ENCODE data around the gene UPK3BL2.
"Not testable (repeated sequence)": the region's sequence is repeated elsewhere in the genome, so short reads cannot be mapped to it uniquely, and the experiment has no call there.

The UPK3BL2 gene

DNA sequence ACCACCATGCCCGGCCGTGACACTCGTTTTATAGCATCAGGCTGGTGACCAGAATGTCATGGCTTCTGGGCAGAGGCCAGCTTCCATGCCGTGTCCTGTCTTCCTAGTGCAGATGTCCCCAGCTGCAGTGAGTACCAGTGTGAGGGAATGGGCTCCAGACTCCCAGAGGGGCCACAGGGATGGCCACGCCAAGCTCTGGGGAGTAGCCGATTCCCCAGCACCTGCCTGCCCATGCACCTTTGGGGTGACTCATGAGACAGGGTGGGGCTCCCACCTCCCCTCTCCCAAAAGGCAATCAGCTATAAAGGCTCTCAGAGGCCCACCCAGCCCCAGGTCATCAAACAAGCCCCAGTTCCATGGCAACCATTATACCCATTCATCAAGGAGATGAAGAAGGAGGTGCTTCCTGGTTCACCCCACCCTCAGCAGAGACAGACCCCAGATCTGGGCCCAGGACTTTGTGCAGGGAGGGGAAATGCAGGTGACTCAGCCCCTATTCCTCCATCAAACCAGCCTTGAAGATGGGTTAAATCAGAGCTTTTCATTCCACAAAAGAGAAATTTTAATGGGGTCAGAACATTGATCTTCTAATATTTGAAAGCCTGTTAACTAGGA is 7.4 kb upstream of the UPK3BL2 start, which contains the start of gene SPDYE2:
SPDYE2 (plus strand) TSS at position 419 of the 615 bp plus-strand sequence. CDS start 2,030 bp downstream, outside the sequence.
- not testable (repeated sequence) for H3K36me3 ChIP-seq (ENCODE audit: control insufficient read depth in 1 of 2, insufficient read depth in 2 of 2, low read length in 2 of 2); H3K9me3 ChIP-seq (ENCODE audit: control insufficient read depth in 1 of 2, low read length in 2 of 2); H3K4me1 ChIP-seq (ENCODE audit: control insufficient read depth in 1 of 2, insufficient read depth in 2 of 2, low read length in 2 of 2); H3K27ac ChIP-seq (ENCODE audit: low read length); H3K4me3 ChIP-seq (ENCODE audit: low read depth in 1 of 2, low read length in 2 of 2); H3K27me3 ChIP-seq (ENCODE audit: low read depth, low read length)

DNA sequence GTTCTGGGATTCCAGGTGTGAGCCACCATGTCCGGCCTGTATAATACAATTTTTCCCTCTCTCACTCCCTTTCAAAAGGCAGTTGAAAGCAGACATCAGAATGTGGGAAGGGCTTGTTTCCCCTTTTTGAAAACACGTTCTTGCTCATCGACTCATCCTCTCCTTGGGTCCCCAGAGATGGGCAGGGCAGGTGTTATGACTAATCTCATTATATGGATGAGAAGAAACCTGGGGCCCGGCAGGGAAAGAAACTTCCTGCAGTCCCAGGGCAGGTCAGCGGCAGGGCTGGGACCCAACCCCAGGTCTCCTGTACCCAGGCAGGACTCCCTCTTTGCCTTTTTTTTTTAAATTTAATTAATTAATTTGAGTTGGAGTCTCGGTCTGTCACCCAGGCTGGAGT is 2.9 kb upstream of the UPK3BL2 start:
- not testable (repeated sequence) for H3K27me3 ChIP-seq (ENCODE audit: low read depth, low read length); H3K4me3 ChIP-seq (ENCODE audit: low read depth in 1 of 2, low read length in 2 of 2); H3K9me3 ChIP-seq (ENCODE audit: control insufficient read depth in 1 of 2, low read length in 2 of 2); H3K36me3 ChIP-seq (ENCODE audit: control insufficient read depth in 1 of 2, insufficient read depth in 2 of 2, low read length in 2 of 2); H3K4me1 ChIP-seq (ENCODE audit: control insufficient read depth in 1 of 2, insufficient read depth in 2 of 2, low read length in 2 of 2); H3K27ac ChIP-seq (ENCODE audit: low read length)

DNA sequence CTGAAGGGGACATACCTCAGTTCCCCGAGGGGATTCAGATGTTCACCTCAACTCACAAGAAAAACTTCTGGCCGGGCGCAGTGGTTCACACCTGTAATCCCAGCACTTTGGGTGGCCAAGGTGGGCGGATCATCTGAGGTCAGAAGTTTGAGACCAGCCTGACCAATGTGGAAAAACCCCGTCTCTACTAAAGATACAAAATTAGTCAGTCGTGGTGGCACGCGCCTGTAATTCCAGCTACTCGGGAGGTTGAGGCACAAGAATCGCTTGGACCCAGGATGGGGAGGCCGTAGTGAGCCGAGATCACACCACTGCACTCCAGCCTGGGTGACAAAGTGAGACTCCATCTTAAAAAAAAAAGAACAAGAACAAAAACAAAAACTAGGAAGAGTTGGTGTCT is 1.8 kb upstream of the UPK3BL2 start:
- not testable (repeated sequence) for H3K27ac ChIP-seq (ENCODE audit: low read length); H3K4me1 ChIP-seq (ENCODE audit: control insufficient read depth in 1 of 2, insufficient read depth in 2 of 2, low read length in 2 of 2); H3K4me3 ChIP-seq (ENCODE audit: low read depth in 1 of 2, low read length in 2 of 2); H3K9me3 ChIP-seq (ENCODE audit: control insufficient read depth in 1 of 2, low read length in 2 of 2); H3K27me3 ChIP-seq (ENCODE audit: low read depth, low read length); H3K36me3 ChIP-seq (ENCODE audit: control insufficient read depth in 1 of 2, insufficient read depth in 2 of 2, low read length in 2 of 2)

DNA sequence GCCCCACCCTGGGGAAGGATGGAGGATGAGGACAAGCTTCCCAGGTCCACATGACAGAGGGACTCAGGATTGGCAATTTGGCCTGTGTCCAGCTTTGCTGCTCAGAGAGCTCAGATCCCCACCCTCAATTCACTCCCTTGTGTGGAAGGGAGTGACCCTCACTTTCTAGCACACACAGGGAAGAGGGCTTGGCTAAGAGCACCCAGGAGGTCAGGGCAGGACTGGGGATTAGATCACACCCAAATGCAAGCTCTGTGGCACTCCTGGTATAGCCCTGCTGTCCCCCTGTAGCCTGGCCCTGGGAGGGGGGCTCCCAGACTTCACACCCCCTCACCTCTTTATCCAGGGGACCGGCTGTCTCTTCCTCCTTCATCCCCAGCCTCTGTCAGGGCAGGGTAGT is 876 bp upstream of the UPK3BL2 start:
- H3K4me3 ChIP-seq (ENCODE audit: low read depth in 1 of 2, low read length in 2 of 2); H3K27ac ChIP-seq (ENCODE audit: low read length); H3K9me3 ChIP-seq (ENCODE audit: control insufficient read depth in 1 of 2, low read length in 2 of 2); H3K36me3 ChIP-seq (ENCODE audit: control insufficient read depth in 1 of 2, insufficient read depth in 2 of 2, low read length in 2 of 2); H3K27me3 ChIP-seq (ENCODE audit: low read depth, low read length); H3K4me1 ChIP-seq (ENCODE audit: control insufficient read depth in 1 of 2, insufficient read depth in 2 of 2, low read length in 2 of 2): not testable (repeated sequence)

DNA sequence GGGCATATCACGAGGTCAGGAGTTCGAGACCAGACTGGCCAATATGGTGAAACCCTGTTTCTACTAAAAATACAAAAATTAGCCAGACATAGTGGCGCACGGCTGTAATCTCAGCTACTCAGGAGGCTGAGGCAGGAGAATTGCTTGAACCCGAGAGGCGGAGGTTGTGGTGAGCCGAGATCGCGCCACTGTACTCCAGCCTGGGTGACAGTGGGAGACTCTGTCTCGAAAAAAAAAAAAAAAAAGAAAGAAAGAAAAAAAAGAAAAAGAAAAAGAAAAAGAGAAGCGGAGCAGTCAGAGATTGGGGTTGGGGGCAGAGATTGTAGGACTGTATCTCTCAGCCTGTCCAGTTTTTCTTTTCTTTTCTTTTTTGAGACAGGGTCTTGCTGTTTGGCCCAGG is 725 bp downstream of the UPK3BL2 start:
- H3K4me3 ChIP-seq (ENCODE audit: low read depth in 1 of 2, low read length in 2 of 2); H3K36me3 ChIP-seq (ENCODE audit: control insufficient read depth in 1 of 2, insufficient read depth in 2 of 2, low read length in 2 of 2); H3K4me1 ChIP-seq (ENCODE audit: control insufficient read depth in 1 of 2, insufficient read depth in 2 of 2, low read length in 2 of 2); H3K27me3 ChIP-seq (ENCODE audit: low read depth, low read length); H3K27ac ChIP-seq (ENCODE audit: low read length); H3K9me3 ChIP-seq (ENCODE audit: control insufficient read depth in 1 of 2, low read length in 2 of 2): not testable (repeated sequence)

DNA sequence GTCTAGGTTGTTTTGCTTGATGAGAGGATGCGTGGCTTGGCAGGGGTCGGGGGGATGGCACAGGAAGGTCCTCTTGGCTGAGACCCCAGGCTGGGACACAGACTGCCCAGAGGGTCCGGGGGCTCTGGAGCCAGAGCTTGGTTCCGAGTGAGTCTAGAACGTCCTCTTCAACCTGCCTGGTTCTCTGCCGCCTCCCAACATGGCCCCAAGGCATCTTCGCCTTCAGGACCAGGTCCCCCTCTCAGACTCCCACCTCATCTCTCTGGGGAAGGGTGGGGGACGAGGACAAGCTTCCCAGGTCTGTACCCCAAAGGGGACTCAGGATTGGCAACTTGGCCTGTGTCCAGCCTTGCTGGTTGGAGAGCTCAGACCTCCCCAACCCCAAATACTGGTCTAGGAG is 1.4 kb downstream of the UPK3BL2 start:
- H3K36me3 ChIP-seq (ENCODE audit: control insufficient read depth in 1 of 2, insufficient read depth in 2 of 2, low read length in 2 of 2); H3K27me3 ChIP-seq (ENCODE audit: low read depth, low read length); H3K9me3 ChIP-seq (ENCODE audit: control insufficient read depth in 1 of 2, low read length in 2 of 2); H3K27ac ChIP-seq (ENCODE audit: low read length); H3K4me1 ChIP-seq (ENCODE audit: control insufficient read depth in 1 of 2, insufficient read depth in 2 of 2, low read length in 2 of 2); H3K4me3 ChIP-seq (ENCODE audit: low read depth in 1 of 2, low read length in 2 of 2): not testable (repeated sequence)

DNA sequence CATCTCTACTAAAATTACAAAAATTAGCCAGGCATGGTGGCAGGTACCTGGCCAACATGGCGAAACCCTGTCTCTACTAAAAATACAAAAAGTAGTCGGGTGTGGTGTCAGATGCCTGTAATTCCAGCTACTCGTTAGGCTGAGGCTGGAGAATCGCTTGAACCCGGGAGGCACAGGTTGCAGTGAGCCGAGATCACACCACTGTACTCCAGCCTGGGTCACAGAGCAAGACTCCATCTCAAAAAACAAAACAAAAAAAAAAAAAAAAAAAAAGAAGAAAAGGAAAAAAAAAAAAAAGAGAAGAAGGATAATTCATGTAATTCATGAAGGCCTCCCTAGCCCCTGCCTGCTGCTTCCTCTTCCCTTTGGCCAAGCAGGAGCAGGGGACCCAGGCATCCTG is 2.9 kb downstream of the UPK3BL2 start:
- H3K27me3 ChIP-seq (ENCODE audit: low read depth, low read length); H3K9me3 ChIP-seq (ENCODE audit: control insufficient read depth in 1 of 2, low read length in 2 of 2); H3K27ac ChIP-seq (ENCODE audit: low read length); H3K4me3 ChIP-seq (ENCODE audit: low read depth in 1 of 2, low read length in 2 of 2); H3K4me1 ChIP-seq (ENCODE audit: control insufficient read depth in 1 of 2, insufficient read depth in 2 of 2, low read length in 2 of 2); H3K36me3 ChIP-seq (ENCODE audit: control insufficient read depth in 1 of 2, insufficient read depth in 2 of 2, low read length in 2 of 2): not testable (repeated sequence)

DNA sequence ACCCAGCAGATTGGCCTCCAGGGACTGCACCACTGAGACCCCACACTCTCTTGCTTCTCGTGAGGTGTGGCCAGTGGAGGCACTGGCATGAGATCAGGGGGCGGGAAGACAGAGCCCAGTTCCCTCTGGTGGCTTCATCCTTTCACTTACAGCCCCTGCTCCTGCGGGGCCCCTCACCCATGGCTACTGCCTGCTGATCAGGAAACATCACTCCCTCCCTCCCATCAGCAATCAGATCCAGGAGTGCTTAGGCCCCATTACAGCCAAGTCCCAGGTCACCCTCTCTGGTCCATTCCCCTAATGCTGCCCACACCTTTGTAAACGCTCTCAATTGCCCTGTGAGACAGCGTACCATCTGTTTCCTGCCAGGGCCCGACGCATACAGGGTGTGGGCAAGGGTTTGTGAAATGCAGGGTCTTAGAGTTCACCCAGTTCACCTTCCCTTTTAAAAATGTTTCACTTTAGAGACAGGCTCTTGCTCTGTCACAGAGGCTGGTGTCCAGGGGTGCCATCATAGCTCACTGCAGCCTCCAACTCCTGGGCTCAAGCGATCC is 8.4 kb downstream of the UPK3BL2 start:
- not testable (repeated sequence) for H3K4me3 ChIP-seq (ENCODE audit: low read depth in 1 of 2, low read length in 2 of 2); H3K27me3 ChIP-seq (ENCODE audit: low read depth, low read length); H3K27ac ChIP-seq (ENCODE audit: low read length); H3K36me3 ChIP-seq (ENCODE audit: control insufficient read depth in 1 of 2, insufficient read depth in 2 of 2, low read length in 2 of 2); H3K9me3 ChIP-seq (ENCODE audit: control insufficient read depth in 1 of 2, low read length in 2 of 2); H3K4me1 ChIP-seq (ENCODE audit: control insufficient read depth in 1 of 2, insufficient read depth in 2 of 2, low read length in 2 of 2)

DNA sequence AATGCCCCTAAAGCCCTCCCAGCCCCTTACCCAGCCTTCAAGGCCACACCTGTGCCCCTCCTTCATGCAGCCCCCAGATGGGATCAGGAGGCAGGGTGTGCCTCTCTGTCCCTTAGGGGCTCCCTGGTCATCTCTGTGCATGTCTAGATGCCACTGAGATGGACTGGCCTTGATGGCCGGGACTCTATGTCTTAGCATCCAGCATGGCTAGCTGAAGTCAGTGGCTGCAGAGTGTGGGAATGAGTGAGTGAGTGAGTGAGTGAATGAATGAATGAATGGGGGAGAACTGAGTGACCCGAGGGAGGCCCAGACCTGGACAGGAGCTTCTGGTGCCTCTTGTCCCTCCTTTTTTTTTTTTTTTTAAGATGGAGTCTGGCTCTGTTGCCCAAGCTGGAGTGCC is 11.4 kb downstream of the UPK3BL2 start:
- not testable (repeated sequence) for H3K36me3 ChIP-seq (ENCODE audit: control insufficient read depth in 1 of 2, insufficient read depth in 2 of 2, low read length in 2 of 2); H3K4me1 ChIP-seq (ENCODE audit: control insufficient read depth in 1 of 2, insufficient read depth in 2 of 2, low read length in 2 of 2); H3K27me3 ChIP-seq (ENCODE audit: low read depth, low read length); H3K9me3 ChIP-seq (ENCODE audit: control insufficient read depth in 1 of 2, low read length in 2 of 2); H3K4me3 ChIP-seq (ENCODE audit: low read depth in 1 of 2, low read length in 2 of 2); H3K27ac ChIP-seq (ENCODE audit: low read length)

DNA sequence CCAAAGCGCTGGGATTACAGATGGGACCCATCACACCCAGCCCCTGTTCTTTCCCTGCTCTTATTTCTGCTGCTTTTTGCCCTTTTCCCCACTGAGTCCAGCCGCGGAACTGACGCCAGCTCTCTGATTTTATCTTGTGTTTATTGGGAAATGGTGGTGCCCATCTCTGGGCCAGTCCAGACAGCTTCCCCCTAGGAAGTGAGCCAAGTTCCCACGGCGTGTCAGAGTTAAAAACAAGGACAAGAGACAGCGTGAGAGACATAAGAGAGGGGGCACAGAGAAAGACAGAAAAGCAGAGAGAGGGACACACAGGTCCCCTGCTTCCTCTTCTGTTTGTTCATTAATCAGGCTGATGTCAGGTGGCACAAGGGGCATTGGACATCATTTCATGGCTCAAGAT is 11.9 kb downstream of the UPK3BL2 start:
- not testable (repeated sequence) for H3K27me3 ChIP-seq (ENCODE audit: low read depth, low read length); H3K36me3 ChIP-seq (ENCODE audit: control insufficient read depth in 1 of 2, insufficient read depth in 2 of 2, low read length in 2 of 2); H3K9me3 ChIP-seq (ENCODE audit: control insufficient read depth in 1 of 2, low read length in 2 of 2); H3K4me3 ChIP-seq (ENCODE audit: low read depth in 1 of 2, low read length in 2 of 2); H3K27ac ChIP-seq (ENCODE audit: low read length); H3K4me1 ChIP-seq (ENCODE audit: control insufficient read depth in 1 of 2, insufficient read depth in 2 of 2, low read length in 2 of 2)

DNA sequence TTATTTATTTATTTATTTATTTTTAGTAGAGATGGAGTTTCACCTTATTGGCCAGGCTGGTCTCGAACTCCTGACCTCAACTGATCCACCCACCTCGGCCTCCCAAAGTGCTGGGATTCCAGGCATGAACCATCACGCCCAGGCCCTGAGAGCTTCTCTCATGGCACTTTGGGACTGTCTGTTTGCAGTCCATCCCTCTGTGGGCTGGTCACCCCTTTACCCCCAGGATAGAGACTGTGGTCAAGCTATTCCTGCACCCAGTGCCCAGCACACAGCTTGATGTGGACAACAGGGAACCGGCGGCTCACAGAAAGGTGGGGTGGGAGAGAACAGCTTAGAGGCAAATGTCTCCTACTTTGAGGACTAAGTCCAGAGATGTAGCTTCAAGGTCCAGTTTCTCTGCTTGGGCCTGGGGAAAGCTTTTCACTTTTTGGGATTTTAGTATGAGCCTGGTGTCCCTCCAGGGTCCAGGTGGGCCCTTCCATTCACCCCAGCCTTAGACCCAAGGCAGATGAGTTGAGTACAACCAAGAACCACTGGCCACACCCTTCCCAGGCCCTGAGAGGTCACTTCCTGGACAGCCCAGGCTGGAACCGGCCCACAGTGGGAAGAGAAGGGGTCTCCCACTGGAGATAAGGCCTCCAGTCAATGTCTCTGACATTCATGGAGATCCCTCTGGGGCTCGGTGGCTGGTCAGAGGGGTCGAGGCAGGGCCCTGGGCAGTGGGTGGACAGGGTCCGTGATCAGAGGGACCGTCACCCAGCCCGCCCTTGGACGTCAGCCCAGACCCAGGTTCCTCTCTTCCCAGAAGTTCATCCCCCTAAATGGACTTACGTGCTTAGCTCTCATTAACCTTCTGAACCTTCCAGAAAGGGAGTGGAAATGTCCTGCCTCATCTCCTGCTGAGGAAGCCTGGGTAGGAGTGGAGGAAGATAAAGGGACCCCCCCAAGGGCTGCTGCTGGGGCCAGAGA is 15.4 kb downstream of the UPK3BL2 start:
- H3K27me3 ChIP-seq (ENCODE audit: low read depth, low read length); H3K27ac ChIP-seq (ENCODE audit: low read length); H3K4me3 ChIP-seq (ENCODE audit: low read depth in 1 of 2, low read length in 2 of 2): not testable (repeated sequence)

More for the DNA sequence above, 15.4 kb downstream of the UPK3BL2 start:
- not testable (repeated sequence) for H3K4me1 ChIP-seq (ENCODE audit: control insufficient read depth in 1 of 2, insufficient read depth in 2 of 2, low read length in 2 of 2); H3K36me3 ChIP-seq (ENCODE audit: control insufficient read depth in 1 of 2, insufficient read depth in 2 of 2, low read length in 2 of 2); H3K9me3 ChIP-seq (ENCODE audit: control insufficient read depth in 1 of 2, low read length in 2 of 2)

Measured in muscle layer of duodenum (tissue), 2 donors.